Activated CD8-positive, alpha-beta memory T cell treated with anti-CD3 and anti-CD28 coated beads, Interleukin-2, amount 50 U/mL, for 1 hour (primary cell): ENCODE data around the gene ADRB1.

ENCODE experiments used
- DNase-seq: peaks from one replicate; pipeline ENCODE4 v3.0.0-alpha.2; 2020; ENCODE audit errors: extremely low read depth

The ADRB1 gene

GRCh38 chr10:114026189-114027040 lies 17.3 kb upstream of the ADRB1 start:
- no peak for DNase-seq

- DNase-seq = no peak
Measured at GRCh38 chr10:114027041-114027394, 16.6 kb upstream of the ADRB1 start.

- no peak for DNase-seq
Measured at GRCh38 chr10:114027951-114028350, 15.7 kb upstream of the ADRB1 start.

GRCh38 chr10:114028425-114028824 lies 15.2 kb upstream of the ADRB1 start:
- DNase-seq = no peak

- DNase-seq = no peak
Measured at GRCh38 chr10:114029655-114030054, 14.0 kb upstream of the ADRB1 start.

- no peak for DNase-seq
Measured at GRCh38 chr10:114030140-114030539, 13.5 kb upstream of the ADRB1 start.

- DNase-seq = no peak
Measured at GRCh38 chr10:114031073-114031972, 12.3 kb upstream of the ADRB1 start.

GRCh38 chr10:114033566-114033965 lies 10.1 kb upstream of the ADRB1 start:
- DNase-seq = no peak

- DNase-seq = no peak
Measured at GRCh38 chr10:114034923-114035645, 8.6 kb upstream of the ADRB1 start.

GRCh38 chr10:114035791-114036190 lies 7.9 kb upstream of the ADRB1 start:
- no peak for DNase-seq

- DNase-seq = no peak
Measured at GRCh38 chr10:114038819-114039218, 4.8 kb upstream of the ADRB1 start.

- DNase-seq = no peak
Measured at GRCh38 chr10:114041166-114041565, 2.5 kb upstream of the ADRB1 start.

GRCh38 chr10:114042895-114043531 lies 653 bp upstream of the ADRB1 start:
- DNase-seq = no peak

GRCh38 chr10:114044247-114045135 lies 825 bp downstream of the ADRB1 start:
- no peak for DNase-seq

- no peak for DNase-seq
Measured at GRCh38 chr10:114045136-114046086, 1.7 kb downstream of the ADRB1 start.

- DNase-seq = no peak
Measured at GRCh38 chr10:114046087-114046458, 2.4 kb downstream of the ADRB1 start.

- no peak for DNase-seq
Measured at GRCh38 chr10:114048472-114048871, 4.8 kb downstream of the ADRB1 start.

GRCh38 chr10:114051714-114052113 lies 8.0 kb downstream of the ADRB1 start:
- no peak for DNase-seq

GRCh38 chr10:114052255-114052654 lies 8.6 kb downstream of the ADRB1 start:
- DNase-seq = no peak

- DNase-seq = no peak
Measured at GRCh38 chr10:114053946-114054345, 10.3 kb downstream of the ADRB1 start.
